ENCODE measurements around the gene PI4K2A.

PI4K2A gene

GRCh38 chr10:97640174-97640867 lies at the start of gene PI4K2A:
Gene PI4K2A (plus strand): TSS chr10:97640671. CDS start chr10:97640743, 72 bp downstream.
- DNase-seq (ENCODE audit: low read depth), result peak; percentile 98

GRCh38 chr10:97590748-97591495 lies 49.5 kb upstream of the PI4K2A start:
- no peak for DNase-seq (ENCODE audit: low read depth)

GRCh38 chr10:97593421-97593820 lies 47.0 kb upstream of the PI4K2A start:
- DNase-seq (ENCODE audit: low read depth), result no peak

GRCh38 chr10:97596101-97597082 lies 44.1 kb upstream of the PI4K2A start:
- no peak for DNase-seq (ENCODE audit: low read depth)

- DNase-seq (ENCODE audit: low read depth), result no peak
Observed at GRCh38 chr10:97597778-97598177, 42.7 kb upstream of the PI4K2A start.

- no peak for DNase-seq (ENCODE audit: low read depth)
Observed at GRCh38 chr10:97598407-97599271, 41.8 kb upstream of the PI4K2A start.

- no peak for DNase-seq (ENCODE audit: low read depth)
Observed at GRCh38 chr10:97599272-97599619, 41.2 kb upstream of the PI4K2A start.

GRCh38 chr10:97600616-97601015 lies 39.9 kb upstream of the PI4K2A start:
- DNase-seq (ENCODE audit: low read depth), result no peak

GRCh38 chr10:97601268-97602215 lies 38.9 kb upstream of the PI4K2A start:
- no peak for DNase-seq (ENCODE audit: low read depth)

GRCh38 chr10:97607095-97607636 lies 33.3 kb upstream of the PI4K2A start:
- DNase-seq (ENCODE audit: low read depth), result no peak

GRCh38 chr10:97608991-97609561 lies 31.4 kb upstream of the PI4K2A start:
- DNase-seq (ENCODE audit: low read depth), result no peak

GRCh38 chr10:97611473-97611872 lies 29.0 kb upstream of the PI4K2A start:
- no peak for DNase-seq (ENCODE audit: low read depth)

- no peak for DNase-seq (ENCODE audit: low read depth)
Observed at GRCh38 chr10:97612386-97612785, 28.1 kb upstream of the PI4K2A start.

GRCh38 chr10:97618285-97618684 lies 22.2 kb upstream of the PI4K2A start:
- DNase-seq (ENCODE audit: low read depth), result no peak

GRCh38 chr10:97618733-97619132 lies 21.7 kb upstream of the PI4K2A start:
- no peak for DNase-seq (ENCODE audit: low read depth)

GRCh38 chr10:97623277-97623676 lies 17.2 kb upstream of the PI4K2A start:
- DNase-seq (ENCODE audit: low read depth), result no peak

- no peak for DNase-seq (ENCODE audit: low read depth)
Observed at GRCh38 chr10:97627731-97628130, 12.7 kb upstream of the PI4K2A start.

- no peak for DNase-seq (ENCODE audit: low read depth)
Observed at GRCh38 chr10:97628228-97628627, 12.2 kb upstream of the PI4K2A start.

- no peak for DNase-seq (ENCODE audit: low read depth)
Observed at GRCh38 chr10:97629289-97629688, 11.2 kb upstream of the PI4K2A start.

- DNase-seq (ENCODE audit: low read depth), result no peak
Observed at GRCh38 chr10:97631098-97631497, 9.4 kb upstream of the PI4K2A start.
